H9 (cell line): ENCODE data around the gene CAMK2G. TPM values are rescaled to one million over a fixed set of nuclear protein-coding genes. Genes with fewer than 3 reads are reported as not detected.

Experiments
- DNase-seq: peaks from one replicate; pipeline ENCODE4 v3.0.0-alpha.2; 2017
- H2AFZ ChIP-seq: one replicate; pipeline ENCODE4 v1.6.1; 2013; ENCODE audit warnings: mild to moderate bottlenecking, low read length, control low read depth, moderate library complexity
- H2AK5ac ChIP-seq: 2 replicates; pipeline ENCODE4 v1.6.1; 2013; ENCODE audit warnings: low read length, control low read depth, mixed read lengths; ENCODE audit not compliant: insufficient read length
- H2BK120ac ChIP-seq: one replicate; pipeline ENCODE4 v1.6.1; 2013; ENCODE audit warnings: low read depth, mild to moderate bottlenecking, low read length, control low read depth, inconsistent platforms; ENCODE audit not compliant: poor library complexity, severe bottlenecking
- H2BK12ac ChIP-seq: 2 replicates; pipeline ENCODE4 v1.6.1; 2013; ENCODE audit warnings: low read length, control low read depth, mixed read lengths, low read depth; ENCODE audit not compliant: insufficient read length
- H2BK15ac ChIP-seq: 2 replicates; pipeline ENCODE4 v1.6.1; 2013; ENCODE audit warnings: low read depth, low read length, control low read depth
- H2BK20ac ChIP-seq: one replicate; pipeline ENCODE4 v1.6.1; 2013; ENCODE audit warnings: low read depth, mild to moderate bottlenecking, low read length, control low read depth, inconsistent platforms; ENCODE audit not compliant: poor library complexity, severe bottlenecking
- H2BK5ac ChIP-seq: 2 replicates; pipeline ENCODE4 v1.6.1; 2013; ENCODE audit warnings: low read length, control low read depth, mixed read lengths; ENCODE audit not compliant: insufficient read length
- H3K14ac ChIP-seq: 2 replicates; pipeline ENCODE4 v1.6.1; 2013; ENCODE audit warnings: low read length, control low read depth; ENCODE audit not compliant: insufficient read depth
- H3K18ac ChIP-seq: 2 replicates; pipeline ENCODE4 v1.6.1; 2013; ENCODE audit warnings: low read depth, mild to moderate bottlenecking, mixed read lengths, low read length, control low read depth; ENCODE audit not compliant: insufficient read length
- H3K23ac ChIP-seq: 2 replicates; pipeline ENCODE4 v1.6.1; 2013; ENCODE audit warnings: low read length, control low read depth, mixed read lengths, low read depth; ENCODE audit not compliant: insufficient read length
- H3K23me2 ChIP-seq: 2 replicates; pipeline ENCODE4 v1.6.1; 2013; ENCODE audit warnings: low read depth, mild to moderate bottlenecking, mixed read lengths, low read length, control low read depth; ENCODE audit not compliant: insufficient read length, poor library complexity, severe bottlenecking
- H3K27ac ChIP-seq: 2 replicates; pipeline ENCODE4 v1.5.1; 2013; ENCODE audit warnings: low read length, control low read depth, mixed read lengths, low read depth; ENCODE audit not compliant: insufficient read length
- H3K27me3 ChIP-seq: 2 replicates; pipeline ENCODE4 v1.6.1; 2013; ENCODE audit warnings: low read length, control low read depth, inconsistent platforms; ENCODE audit not compliant: insufficient read depth
- H3K4ac ChIP-seq: 2 replicates; pipeline ENCODE4 v1.6.1; 2013; ENCODE audit warnings: low read depth, mild to moderate bottlenecking, control low read depth, inconsistent platforms, low read length, moderate library complexity
- H3K4me1 ChIP-seq: 2 replicates; pipeline ENCODE4 v1.6.1; 2013; ENCODE audit warnings: low read length, control low read depth, inconsistent platforms; ENCODE audit not compliant: insufficient read depth
- H3K4me2 ChIP-seq: 2 replicates; pipeline ENCODE4 v1.6.1; 2013; ENCODE audit warnings: low read length, control low read depth, mixed read lengths; ENCODE audit not compliant: insufficient read length, insufficient read depth
- H3K56ac ChIP-seq: 2 replicates; pipeline ENCODE4 v1.6.1; 2013; ENCODE audit warnings: low read depth, mild to moderate bottlenecking, mixed read lengths, low read length, control low read depth; ENCODE audit not compliant: insufficient read length
- H3K79me1 ChIP-seq: 2 replicates; pipeline ENCODE4 v1.6.1; 2013; ENCODE audit warnings: low read depth, mild to moderate bottlenecking, moderate library complexity, low read length, control low read depth, inconsistent platforms; ENCODE audit not compliant: insufficient read depth, poor library complexity, severe bottlenecking
- H3K79me2 ChIP-seq: 2 replicates; pipeline ENCODE4 v1.6.1; 2013; ENCODE audit warnings: low read length, control low read depth, inconsistent platforms; ENCODE audit not compliant: insufficient read depth
- H3K9ac ChIP-seq: 2 replicates; pipeline ENCODE4 v1.6.1; 2013; ENCODE audit warnings: low read length, control low read depth, mixed read lengths; ENCODE audit not compliant: insufficient read length; ENCODE audit errors: extremely low read depth
- H3K9me3 ChIP-seq: one replicate; pipeline ENCODE4 v1.6.1; 2013; ENCODE audit warnings: low read depth, low read length, inconsistent platforms; ENCODE audit not compliant: control insufficient read depth
- H3T11ph ChIP-seq: one replicate; pipeline ENCODE4 v1.6.1; 2013; ENCODE audit warnings: mild to moderate bottlenecking, low read length, control low read depth, inconsistent platforms
- H4K20me1 ChIP-seq: one replicate; pipeline ENCODE4 v1.6.1; 2013; ENCODE audit not compliant: control insufficient read depth, insufficient read length, insufficient read depth
- H4K5ac ChIP-seq: 2 replicates; pipeline ENCODE4 v1.6.1; 2013; ENCODE audit warnings: low read depth, mild to moderate bottlenecking, mixed read lengths, low read length, control low read depth; ENCODE audit not compliant: insufficient read length
- H4K8ac ChIP-seq: replicated peaks from 2 replicates; pipeline ENCODE4 v1.6.1; 2013; ENCODE audit warnings: low read length, control low read depth, mixed read lengths, low read depth; ENCODE audit not compliant: insufficient read length
- H4K91ac ChIP-seq: 2 replicates; pipeline ENCODE4 v1.6.1; 2013; ENCODE audit warnings: low read depth, mild to moderate bottlenecking, moderate library complexity, mixed read lengths, low read length, control low read depth; ENCODE audit not compliant: insufficient read length
- H3K27ac Mint-ChIP-seq, 3 experiments: 2 replicates in 2 of 3; 3 replicates in 1 of 3; pipeline ENCODE4 v1.8.0; 2020 to 2021; ENCODE audit warnings: mixed read lengths in 3 of 3, mild to moderate bottlenecking in 1 of 3, moderate library complexity in 1 of 3
- H3K27me3 Mint-ChIP-seq: 2 replicates; pipeline ENCODE4 v1.8.0; 2021; ENCODE audit warnings: low read depth, mild to moderate bottlenecking, moderate library complexity, mixed read lengths
- H3K36me3 Mint-ChIP-seq, 3 experiments: 2 replicates in 2 of 3; 3 replicates in 1 of 3; pipeline ENCODE4 v1.8.0; 2020 to 2021; ENCODE audit warnings: low read depth in 3 of 3, mixed read lengths in 3 of 3; ENCODE audit not compliant: insufficient read depth in 1 of 3
- H3K4me1 Mint-ChIP-seq, 2 experiments: 2 replicates each; pipeline ENCODE4 v1.8.0; 2020; ENCODE audit warnings: mixed read lengths in 2 of 2
- H3K4me3 Mint-ChIP-seq, 2 experiments: 2 replicates in 1 of 2; 3 replicates in 1 of 2; pipeline ENCODE4 v1.8.0; 2020 to 2021; ENCODE audit warnings: mild to moderate bottlenecking in 2 of 2, mixed read lengths in 2 of 2, moderate library complexity in 1 of 2
- H3K9me3 Mint-ChIP-seq, 2 experiments: 2 replicates in 1 of 2; 3 replicates in 1 of 2; pipeline ENCODE4 v1.8.0; 2020; ENCODE audit warnings: mild to moderate bottlenecking in 2 of 2, mixed read lengths in 2 of 2, moderate library complexity in 1 of 2
- CTCF ChIP-seq: fragments of 200-600 bp; sonication (generic); conservative IDR thresholded peaks from 3 replicates; pipeline ENCODE4 v1.8.0; 2021; ENCODE audit warnings: antibody characterized with exemption, mild to moderate bottlenecking
- WGBS: extraction: QIAGEN DNeasy Blood & Tissue Kit; methylation state at CpG from one replicate; pipeline ENCODE4 v1.1.7; 2013; ENCODE audit warnings: missing lambda C conversion rate, low lambda C conversion rate, mixed read lengths; ENCODE audit not compliant: insufficient read length; ENCODE audit errors: extremely low coverage; 5-methylcytosine and 5-hydroxymethylcytosine counted together
- total RNA-seq: library from RNA; stranded (reverse); gene quantifications from 2 replicates; pipeline ENCODE4 v1.2.1, GENCODE V29; 2021

Gene CAMK2G
- total RNA-seq, 1 experiment from 2014 or later = 31.8 TPM

- Histone ChIP-seq H3K23ac (no peak overlapping the region), H2BK20ac (no peak overlapping the region), H3K27me3 (no peaks in the 10 kb centered on the region), H2BK5ac (no peak overlapping the region), H3K79me1 (no peaks in the 10 kb centered on the region), H3K27ac (no peak overlapping the region), H4K8ac (no peak overlapping the region), H3K23me2 (peaks cover 2% of the 10 kb centered on the region), H2BK120ac (no peak overlapping the region), H3K4me2 (no peak overlapping the region), H3K4ac (no peak overlapping the region), H2BK12ac (no peak overlapping the region), H3K56ac (no peak overlapping the region), H3K79me2 (no peaks in the 10 kb centered on the region), H4K5ac (no peak overlapping the region), H3T11ph (no peak overlapping the region), H3K18ac (no peak overlapping the region), H3K14ac (no peak overlapping the region), H4K20me1 (no peaks in the 10 kb centered on the region), H3K9ac (no peak overlapping the region), H2BK15ac (no peak overlapping the region), H2AFZ (no peak overlapping the region), H4K91ac (no peak overlapping the region), H3K9me3 (no peaks in the 10 kb centered on the region), H3K4me1 (no peaks in the 10 kb centered on the region), H2AK5ac (no peak overlapping the region)
- Mint-ChIP-seq H3K27me3 (no peaks in the 10 kb centered on the region), H3K4me3 (no peak overlapping the region; a peak in 1 of 5 replicates), H3K36me3 (peaks cover 12 to 46% (median 35%) of the 10 kb centered on the region in 3 experiments; a peak in 6 of 7 replicates), H3K9me3 (no peaks in the 10 kb centered on the region; a peak in 1 of 5 replicates), H3K4me1 (peaks cover 11 to 12% of the 10 kb centered on the region in 2 experiments), H3K27ac (no peak overlapping the region)
- TF ChIP-seq CTCF = no peak
- no peak for DNase-seq
- WGBS = no CpG with 5 or more reads among the region's 16 CpGs
Observed at GRCh38 chr10:73808021-73808815, 66.1 kb downstream of the CAMK2G start.
